Esophagus muscularis mucosa (tissue), 4 donors: Measurements from ENCODE around the gene SUMO1. TPM values are rescaled to one million over a fixed set of nuclear protein-coding genes. Genes with fewer than 3 reads are reported as not detected.
"Not testable (repeated sequence)": the region's sequence is repeated elsewhere in the genome, so short reads cannot be mapped to it uniquely, and the experiment has no call there.

Experiments
- DNase-seq: peaks from one replicate; pipeline ENCODE4 v3.0.0-alpha.2; 2017; ENCODE audit errors: extremely low spot score
- H3K27ac ChIP-seq, 4 donors: fragments of 200-600 bp; sonication (generic); replicated peaks in 1 of 4; 1 replicate in 3 of 4; 2 replicates in 1 of 4; pipeline ENCODE4 v1.5.1; 2016 to 2019; ENCODE audit warnings: mild to moderate bottlenecking in 1 of 4
- H3K27me3 ChIP-seq, 4 donors: fragments of 200-600 bp; sonication (generic); one replicate each; pipeline versions ENCODE4 v1.5.1 to v1.6.0; 2016 to 2019
- H3K36me3 ChIP-seq, 4 donors: fragments of 200-600 bp; sonication (generic); one replicate each; pipeline ENCODE4 v1.5.1; 2016 to 2019
- H3K4me1 ChIP-seq, 4 donors: fragments of 200-600 bp; sonication (generic); one replicate each; pipeline ENCODE4 v1.5.1; 2016 to 2019
- H3K4me3 ChIP-seq, 4 donors: fragments of 200-600 bp; sonication (generic); 1 replicate in 2 of 4; 2 replicates in 2 of 4; pipeline ENCODE4 v1.5.1; 2016 to 2019; ENCODE audit warnings: mild to moderate bottlenecking in 4 of 4, moderate library complexity in 1 of 4
- H3K9me3 ChIP-seq, 4 donors: fragments of 200-600 bp; sonication (generic); 1 replicate in 3 of 4; 2 replicates in 1 of 4; pipeline ENCODE4 v1.5.1; 2016 to 2019
- EP300 ChIP-seq: sonication (generic); formaldehyde crosslinking; IDR thresholded peaks from one replicate; pipeline ENCODE4 v1.6.1; 2017; ENCODE audit warnings: antibody characterized with exemption
- POLR2A ChIP-seq: fragments of 450-650 bp; IDR thresholded peaks from one replicate; pipeline ENCODE4 v1.6.1; 2017; ENCODE audit warnings: antibody characterized with exemption, moderate library complexity, mild to moderate bottlenecking, low read depth
- POLR2AphosphoS5 ChIP-seq, 2 donors: sonication (generic); formaldehyde crosslinking; IDR thresholded peaks; one replicate each; pipeline ENCODE4 v1.6.1; 2017; ENCODE audit warnings: antibody characterized with exemption in 2 of 2
- WGBS: methylation state at CpG from one replicate; pipeline ENCODE4 v1.1.5; 2018; 5-methylcytosine and 5-hydroxymethylcytosine counted together
- intact Hi-C: fragments of 100-400 bp; cut with DNase I; formaldehyde crosslinking; loops from one replicate; pipeline ENCODE4 v1.15.1; 2023
- total RNA-seq, 4 donors: library from RNA; depleted of rRNA; stranded (reverse); fragments of >200 nt; gene quantifications; one replicate each; pipeline versions ENCODE4 v1.1.0 to v1.2.1, GENCODE V29; 2016
- TF ChIP-seq, protein P1 (sequence below), 3 experiments: fragments of 200-600 bp in 2 of 3; fragments of 450-650 bp in 1 of 3; sonication (generic) in 2 of 3; IDR thresholded peaks; one replicate each; pipeline ENCODE4 v1.5.1; 2017 to 2019; ENCODE audit warnings: antibody characterized with exemption in 3 of 3, mild to moderate bottlenecking in 2 of 3, moderate library complexity in 1 of 3

The SUMO1 gene
- total RNA-seq, 4 donors from 2014 or later = 54.6 to 85.6 (median 74.3) TPM

DNA sequence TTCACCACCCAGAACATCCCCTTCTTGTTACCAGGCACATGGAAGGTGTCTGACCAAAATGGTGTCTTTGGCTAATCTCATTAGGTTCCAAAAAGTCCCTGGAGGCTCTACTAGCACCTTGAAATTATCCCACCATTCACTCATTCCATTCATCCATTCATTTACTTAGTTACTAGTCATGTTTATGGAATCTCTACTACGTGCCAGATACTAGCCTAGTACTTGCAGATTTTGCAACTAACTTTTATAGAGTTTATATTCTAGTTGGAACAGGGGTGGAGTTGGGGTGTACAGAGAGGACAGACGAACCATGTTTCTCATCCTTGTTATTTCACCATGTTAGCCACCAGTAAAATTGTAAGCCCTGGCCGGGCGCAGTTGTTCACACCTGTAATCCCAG lies 23.1 kb upstream of the SUMO1 start:
- no peak for DNase-seq
- H3K9me3 ChIP-seq = no peaks in the 10 kb centered on the region
- WGBS = 73% methylated on average over 4 of the region's 4 CpGs
- H3K27me3 ChIP-seq = no peaks in the 10 kb centered on the region
- TF ChIP-seq, protein P1, sequence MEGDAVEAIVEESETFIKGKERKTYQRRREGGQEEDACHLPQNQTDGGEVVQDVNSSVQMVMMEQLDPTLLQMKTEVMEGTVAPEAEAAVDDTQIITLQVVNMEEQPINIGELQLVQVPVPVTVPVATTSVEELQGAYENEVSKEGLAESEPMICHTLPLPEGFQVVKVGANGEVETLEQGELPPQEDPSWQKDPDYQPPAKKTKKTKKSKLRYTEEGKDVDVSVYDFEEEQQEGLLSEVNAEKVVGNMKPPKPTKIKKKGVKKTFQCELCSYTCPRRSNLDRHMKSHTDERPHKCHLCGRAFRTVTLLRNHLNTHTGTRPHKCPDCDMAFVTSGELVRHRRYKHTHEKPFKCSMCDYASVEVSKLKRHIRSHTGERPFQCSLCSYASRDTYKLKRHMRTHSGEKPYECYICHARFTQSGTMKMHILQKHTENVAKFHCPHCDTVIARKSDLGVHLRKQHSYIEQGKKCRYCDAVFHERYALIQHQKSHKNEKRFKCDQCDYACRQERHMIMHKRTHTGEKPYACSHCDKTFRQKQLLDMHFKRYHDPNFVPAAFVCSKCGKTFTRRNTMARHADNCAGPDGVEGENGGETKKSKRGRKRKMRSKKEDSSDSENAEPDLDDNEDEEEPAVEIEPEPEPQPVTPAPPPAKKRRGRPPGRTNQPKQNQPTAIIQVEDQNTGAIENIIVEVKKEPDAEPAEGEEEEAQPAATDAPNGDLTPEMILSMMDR (IDR thresholded peaks at IDR 0.05) = no peak
- TF ChIP-seq POLR2A (no peak), EP300 (no peak), POLR2AphosphoS5 (IDR thresholded peaks at IDR 0.05) (no peak)
- H3K4me1 ChIP-seq = peaks cover 0 to 11% (median 7%) of the 10 kb centered on the region in 4 donors
- H3K27ac ChIP-seq = no peak overlapping the region
- intact Hi-C loops = no loop called here
- H3K36me3 ChIP-seq = no peaks in the 10 kb centered on the region
- H3K4me3 ChIP-seq = no peak overlapping the region

GRCh38 chr2:202251494-202251893 lies 13.1 kb upstream of the SUMO1 start:
- intact Hi-C loops = no loop called here
- H3K27me3 ChIP-seq = no peaks in the 10 kb centered on the region
- no peak overlapping the region for H3K27ac ChIP-seq
- no peak for DNase-seq
- WGBS = 51% methylated on average over 5 of the region's 5 CpGs
- no peaks in the 10 kb centered on the region for H3K36me3 ChIP-seq
- H3K9me3 ChIP-seq = no peaks in the 10 kb centered on the region
- no peak overlapping the region for H3K4me3 ChIP-seq
- TF ChIP-seq, protein P1 (IDR thresholded peaks at IDR 0.05) = no peak
- TF ChIP-seq EP300 (no peak), POLR2AphosphoS5 (IDR thresholded peaks at IDR 0.05) (no peak), POLR2A (no peak)
- H3K4me1 ChIP-seq = no peaks in the 10 kb centered on the region

- H3K9me3 ChIP-seq = no peaks in the 10 kb centered on the region
- 68% methylated on average over 10 of the region's 10 CpGs for whole genome bisulfite sequencing
- no peaks in the 10 kb centered on the region for H3K36me3 ChIP-seq
- intact Hi-C loops = no loop called here
- DNase-seq = no peak
- no peak overlapping the region for H3K27ac ChIP-seq
- H3K4me3 ChIP-seq = no peak overlapping the region
- H3K4me1 ChIP-seq = no peaks in the 10 kb centered on the region
- H3K27me3 ChIP-seq = no peaks in the 10 kb centered on the region
- TF ChIP-seq POLR2A (no peak), POLR2AphosphoS5 (IDR thresholded peaks at IDR 0.05) (no peak), EP300 (no peak)
- TF ChIP-seq, protein P1 (IDR thresholded peaks at IDR 0.05) = no peak
Observed at GRCh38 chr2:202249521-202250253, 11.3 kb upstream of the SUMO1 start.

GRCh38 chr2:202247710-202248109 lies 9.3 kb upstream of the SUMO1 start:
- WGBS = 98% methylated on average over 5 of the region's 5 CpGs
- H3K4me1 ChIP-seq, intact Hi-C loops, H3K27ac ChIP-seq, H3K36me3 ChIP-seq, H3K4me3 ChIP-seq, H3K9me3 ChIP-seq, DNase-seq, H3K27me3 ChIP-seq: not testable (repeated sequence)

GRCh38 chr2:202237787-202238233 lies 587 bp downstream of the SUMO1 start:
- intact Hi-C loops = no loop called here

More at GRCh38 chr2:202237787-202238233, 587 bp downstream of the SUMO1 start:
- peaks cover 14 to 52% (median 49%) of the 10 kb centered on the region in 4 donors for H3K4me1 ChIP-seq
- peaks cover 0 to 3% (median 0%) of the 10 kb centered on the region in 4 donors for H3K36me3 ChIP-seq
- H3K27me3 ChIP-seq = no peaks in the 10 kb centered on the region
- TF ChIP-seq EP300 (no peak), POLR2AphosphoS5 (IDR thresholded peaks at IDR 0.05) (peak; percentile 3 to 25)
- DNase-seq = no peak
- WGBS = 4% methylated on average over 7 of the region's 30 CpGs
- H3K27ac ChIP-seq = peak overlapping the region; percentile 96 to 98 (median 98)
- H3K4me3 ChIP-seq = peak overlapping the region; percentile 96 to 99 (median 98)
- no peaks in the 10 kb centered on the region for H3K9me3 ChIP-seq
